Epithelial cell of esophagus (primary cell): ENCODE results near the gene PTPRR.

ENCODE experiments used
- DNase-seq: peaks from one replicate; pipeline ENCODE4 v3.0.0; 2010; ENCODE audit warnings: low read depth
- H3K4me3 ChIP-seq: 2 replicates; pipeline ENCODE4 v1.5.1; 2011; ENCODE audit warnings: mild to moderate bottlenecking, low read length, control low read depth
- TF ChIP-seq, protein P1 (sequence below): IDR thresholded peaks from 2 replicates; pipeline ENCODE4 v1.5.1; 2011; ENCODE audit warnings: low read depth, mild to moderate bottlenecking, low read length, control low read depth, inconsistent platforms; ENCODE audit not compliant: insufficient read depth; ENCODE audit errors: missing control alignments

PTPRR gene

DNA sequence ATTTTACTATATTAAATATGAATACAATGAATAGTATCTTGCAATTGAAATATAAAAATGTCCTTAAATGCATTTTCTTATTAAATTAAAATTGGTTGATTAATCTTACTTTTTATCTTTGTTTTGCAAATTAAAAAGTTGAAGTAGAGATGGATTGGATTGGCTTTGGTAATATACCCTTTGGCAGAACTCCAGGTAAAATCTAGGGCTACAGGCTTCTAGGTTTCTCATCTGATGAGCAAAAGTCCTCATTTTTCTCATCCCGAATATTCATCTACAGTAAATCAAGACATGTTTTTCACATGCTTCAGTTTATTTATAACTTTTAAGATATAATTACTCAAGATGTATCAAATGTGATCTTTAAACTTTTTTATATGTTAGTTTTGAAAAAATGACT lies 2.2 kb downstream of the PTPRR start:
- TF ChIP-seq, protein P1, sequence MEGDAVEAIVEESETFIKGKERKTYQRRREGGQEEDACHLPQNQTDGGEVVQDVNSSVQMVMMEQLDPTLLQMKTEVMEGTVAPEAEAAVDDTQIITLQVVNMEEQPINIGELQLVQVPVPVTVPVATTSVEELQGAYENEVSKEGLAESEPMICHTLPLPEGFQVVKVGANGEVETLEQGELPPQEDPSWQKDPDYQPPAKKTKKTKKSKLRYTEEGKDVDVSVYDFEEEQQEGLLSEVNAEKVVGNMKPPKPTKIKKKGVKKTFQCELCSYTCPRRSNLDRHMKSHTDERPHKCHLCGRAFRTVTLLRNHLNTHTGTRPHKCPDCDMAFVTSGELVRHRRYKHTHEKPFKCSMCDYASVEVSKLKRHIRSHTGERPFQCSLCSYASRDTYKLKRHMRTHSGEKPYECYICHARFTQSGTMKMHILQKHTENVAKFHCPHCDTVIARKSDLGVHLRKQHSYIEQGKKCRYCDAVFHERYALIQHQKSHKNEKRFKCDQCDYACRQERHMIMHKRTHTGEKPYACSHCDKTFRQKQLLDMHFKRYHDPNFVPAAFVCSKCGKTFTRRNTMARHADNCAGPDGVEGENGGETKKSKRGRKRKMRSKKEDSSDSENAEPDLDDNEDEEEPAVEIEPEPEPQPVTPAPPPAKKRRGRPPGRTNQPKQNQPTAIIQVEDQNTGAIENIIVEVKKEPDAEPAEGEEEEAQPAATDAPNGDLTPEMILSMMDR = no peak
- no peak for DNase-seq
- H3K4me3 ChIP-seq = no peak overlapping the region

- TF ChIP-seq, protein P1 = no peak
- no peak for DNase-seq
Measured at GRCh38 chr12:70910666-70911065, 9.9 kb downstream of the PTPRR start.

GRCh38 chr12:70908978-70909377 lies 11.6 kb downstream of the PTPRR start:
- no peak for DNase-seq
- TF ChIP-seq, protein P1 = no peak
- H3K4me3 ChIP-seq = no peak overlapping the region

More at GRCh38 chr12:70910666-70911065, 9.9 kb downstream of the PTPRR start:
- H3K4me3 ChIP-seq = no peak overlapping the region

GRCh38 chr12:70907412-70907811 lies 13.1 kb downstream of the PTPRR start:
- TF ChIP-seq, protein P1 = no peak
- no peak for DNase-seq
- no peak overlapping the region for H3K4me3 ChIP-seq

DNA sequence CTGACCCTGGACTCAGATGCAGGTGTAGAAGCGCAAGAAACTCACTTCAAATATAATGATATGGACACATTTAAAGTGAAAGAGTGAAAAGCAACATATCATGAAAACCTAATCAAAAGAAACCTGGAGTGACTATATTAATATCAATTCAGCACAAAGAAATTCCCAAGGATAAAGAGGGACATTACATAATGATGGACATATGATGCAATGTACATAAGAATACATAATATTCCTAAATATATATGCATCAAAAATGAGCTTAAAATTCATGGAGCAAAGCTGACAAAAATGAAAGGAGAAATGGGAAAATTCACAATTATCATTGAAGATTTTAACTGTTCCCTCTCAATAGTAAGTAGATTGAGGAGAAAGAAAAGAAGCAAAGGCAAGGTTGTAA lies 24.6 kb downstream of the PTPRR start:
- H3K4me3 ChIP-seq = no peak overlapping the region
- TF ChIP-seq, protein P1 = no peak
- DNase-seq = no peak

DNA sequence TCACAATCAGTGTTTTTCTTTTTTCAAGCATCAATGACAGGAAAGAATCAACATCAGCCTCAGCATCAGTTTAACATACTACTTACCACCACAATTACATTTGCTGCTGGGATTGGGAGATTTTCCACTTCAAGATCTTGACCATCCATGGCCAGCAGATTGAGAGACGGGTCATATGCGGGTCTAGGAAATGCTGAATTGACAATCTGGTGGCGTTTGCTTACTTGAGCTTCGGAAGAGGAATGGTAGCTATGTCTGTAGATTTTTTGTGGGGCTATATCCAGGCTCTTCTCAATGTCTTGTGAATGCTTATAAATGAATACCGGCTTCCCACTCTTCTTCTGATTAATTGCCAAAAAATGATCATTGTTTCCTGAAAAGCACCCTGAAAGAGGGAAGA lies 27.9 kb downstream of the PTPRR start:
- H3K4me3 ChIP-seq = no peak overlapping the region
- DNase-seq = no peak
- TF ChIP-seq, protein P1 = no peak
